Measurements from ENCODE around the gene TSPAN18. TPM values are rescaled to one million over a fixed set of nuclear protein-coding genes. Genes with fewer than 3 reads are reported as not detected.

TSPAN18 gene
- total and polyA plus RNA-seq, 8 donors, result 0.69 to 2.7 (median 1.5) TPM

DNA sequence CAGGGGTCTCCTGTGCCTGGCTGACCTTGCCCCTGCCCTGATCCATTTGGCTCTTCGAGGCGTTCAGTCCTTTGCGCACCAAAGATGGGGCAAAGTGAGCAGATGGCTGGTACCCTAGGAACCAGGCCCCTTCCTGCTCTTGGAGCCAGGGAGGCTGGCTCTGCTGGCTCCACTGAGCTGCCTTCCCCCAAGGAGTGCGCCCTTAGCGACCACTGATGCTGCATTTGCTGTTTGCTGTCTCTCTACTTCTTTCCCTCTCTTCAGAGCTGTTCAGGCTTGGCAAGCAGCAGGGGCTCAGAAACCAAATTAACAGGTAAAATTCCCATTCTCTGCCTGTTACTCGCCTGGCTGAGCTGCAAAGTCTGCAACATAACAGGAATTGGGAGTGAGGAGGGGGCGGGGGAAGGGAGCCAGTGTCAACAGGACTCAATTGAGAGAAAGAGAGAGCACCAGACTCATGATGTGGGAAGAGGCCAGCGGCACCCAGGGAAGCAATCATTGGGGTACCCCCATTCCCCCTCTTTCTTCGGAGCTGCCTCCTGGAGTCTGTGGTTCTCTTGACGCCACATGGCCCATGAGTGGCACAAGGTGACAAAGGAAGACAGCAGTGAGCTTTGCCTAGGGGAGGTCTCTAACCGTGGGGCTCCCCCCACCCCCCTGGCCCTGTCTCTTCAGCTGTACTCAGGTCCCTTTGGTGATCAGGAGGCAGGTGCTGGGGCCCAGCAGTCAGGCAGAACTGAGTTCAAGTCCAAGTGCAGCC, 121.6 kb downstream of the TSPAN18 start:
- intact Hi-C loops (cut with DNase I), result no loop called here
- WGBS, 2 donors, result 69 to 70% methylated on average over 11 of the region's 11 CpGs
- no peak for DNase-seq

DNA sequence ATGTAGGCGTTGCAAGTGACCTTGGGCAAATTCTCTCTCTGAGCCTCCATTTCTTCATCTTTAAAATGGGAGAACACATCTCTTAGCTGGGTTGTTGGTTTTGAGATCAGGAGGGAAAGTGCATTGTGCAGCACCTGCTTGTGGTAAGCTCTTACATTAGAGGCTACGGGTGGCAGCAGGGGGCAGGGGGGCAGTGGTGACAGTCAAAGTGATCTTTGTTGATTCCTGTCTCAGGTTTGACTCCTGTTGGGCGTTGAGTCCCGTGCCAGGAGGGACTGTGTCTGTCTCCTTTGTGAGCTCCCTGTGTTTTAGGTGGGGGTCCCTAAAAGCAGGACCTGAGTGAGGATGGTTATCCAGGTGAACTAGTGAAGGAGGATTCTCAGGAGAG, 122.2 kb downstream of the TSPAN18 start:
- Histone ChIP-seq H3K27ac (no peak overlapping the region), H3K9me3 (no peaks in the 10 kb centered on the region), H3K36me3 (no peaks in the 10 kb centered on the region), H3K4me3 (no peak overlapping the region), H3K27me3 (no peaks in the 10 kb centered on the region), H3K4me1 (no peaks in the 10 kb centered on the region)
- no peak for TF ChIP-seq CTCF (IDR thresholded peaks at IDR 0.05)
- intact Hi-C loops (cut with DNase I), result no loop called here
- FAIRE-seq, result no peak
- no peak for ATAC-seq
- DNase-seq, result no peak
- 71 to 85% methylated on average over 4 of the region's 4 CpGs for WGBS, 2 donors

More for the DNA sequence above, 121.6 kb downstream of the TSPAN18 start:
- H3K27ac ChIP-seq, result no peak overlapping the region
- no peak overlapping the region for H3K4me3 ChIP-seq
- ATAC-seq (no peak), FAIRE-seq (no peak)
- H3K4me1 ChIP-seq, result no peaks in the 10 kb centered on the region
- no peaks in the 10 kb centered on the region for H3K36me3 ChIP-seq
- H3K27me3 ChIP-seq, result no peaks in the 10 kb centered on the region
- no peaks in the 10 kb centered on the region for H3K9me3 ChIP-seq
- TF ChIP-seq CTCF (IDR thresholded peaks at IDR 0.05), result no peak

DNA sequence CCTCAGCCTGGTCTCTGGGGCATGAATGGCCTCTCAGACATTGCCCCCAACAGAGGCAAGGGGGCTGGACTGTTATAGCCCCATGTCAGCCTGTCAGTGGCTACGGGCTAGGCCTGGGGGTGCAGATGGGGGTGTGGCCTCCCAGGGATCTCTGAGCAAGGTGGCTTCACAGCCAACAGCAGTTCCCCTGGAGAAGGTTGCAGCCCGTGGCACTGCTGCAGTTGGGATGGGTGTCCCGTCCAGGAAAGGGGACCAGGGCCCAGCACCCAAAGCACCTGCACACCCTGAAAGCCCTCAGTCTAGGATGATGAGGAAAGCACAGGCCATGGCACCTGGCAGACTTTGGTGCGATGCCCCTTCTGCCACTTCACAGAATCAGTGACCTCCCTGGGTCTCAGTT, 122.7 kb downstream of the TSPAN18 start:
- Histone ChIP-seq H3K4me1 (no peaks in the 10 kb centered on the region), H3K9me3 (no peaks in the 10 kb centered on the region), H3K4me3 (no peak overlapping the region), H3K27ac (no peak overlapping the region), H3K36me3 (no peaks in the 10 kb centered on the region), H3K27me3 (no peaks in the 10 kb centered on the region)
- no peak for DNase-seq
- no peak for TF ChIP-seq CTCF (IDR thresholded peaks at IDR 0.05)
- FAIRE-seq, result no peak
- intact Hi-C loops (cut with DNase I), result no loop called here
- no peak for ATAC-seq
- WGBS, 2 donors, result 76 to 81% methylated on average over 4 of the region's 4 CpGs

DNA sequence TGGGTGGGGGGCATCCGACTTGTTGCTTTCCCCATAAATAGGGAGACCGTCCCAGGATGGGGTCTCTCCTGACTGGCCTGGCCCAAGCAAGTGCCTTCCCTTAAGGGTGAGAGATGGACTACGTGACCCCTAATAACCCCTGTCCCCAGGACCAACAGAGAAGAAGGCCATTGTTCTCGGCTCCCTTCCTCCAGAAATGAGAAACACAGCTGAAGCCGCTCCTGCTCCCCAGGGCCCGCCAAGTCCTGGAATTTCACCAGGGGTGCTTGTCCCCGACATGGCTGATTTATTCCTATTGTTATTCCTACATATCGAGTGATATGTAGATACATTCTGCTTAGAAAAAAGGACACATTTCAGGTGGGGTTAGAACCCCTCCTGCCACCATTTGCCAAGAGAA, 123.2 kb downstream of the TSPAN18 start:
- no peak for ATAC-seq
- intact Hi-C loops (cut with DNase I), result no loop called here
- 65 to 68% methylated on average over 8 of the region's 8 CpGs for WGBS, 2 donors

More for the DNA sequence above, 123.2 kb downstream of the TSPAN18 start:
- no peaks in the 10 kb centered on the region for H3K36me3 ChIP-seq
- H3K4me3 ChIP-seq, result no peak overlapping the region
- DNase-seq (no peak), FAIRE-seq (no peak)
- no peaks in the 10 kb centered on the region for H3K4me1 ChIP-seq
- no peaks in the 10 kb centered on the region for H3K9me3 ChIP-seq
- no peak for TF ChIP-seq CTCF (IDR thresholded peaks at IDR 0.05)
- no peak overlapping the region for H3K27ac ChIP-seq
- no peaks in the 10 kb centered on the region for H3K27me3 ChIP-seq

Measured in pancreas (tissue), 10 donors.